Esophagus muscularis mucosa (tissue), 4 donors: Measurements from ENCODE around the gene KRT9.

Experiments used
- CTCF ChIP-seq, 3 experiments: fragments of 200-600 bp in 2 of 3; fragments of 450-650 bp in 1 of 3; sonication (generic) in 2 of 3; IDR thresholded peaks; one replicate each; pipeline ENCODE4 v1.5.1; 2017 to 2019; ENCODE audit warnings: antibody characterized with exemption in 3 of 3, mild to moderate bottlenecking in 2 of 3, moderate library complexity in 1 of 3
- EP300 ChIP-seq: sonication (generic); formaldehyde crosslinking; IDR thresholded peaks from one replicate; pipeline ENCODE4 v1.6.1; 2017; ENCODE audit warnings: antibody characterized with exemption
- POLR2A ChIP-seq: fragments of 450-650 bp; IDR thresholded peaks from one replicate; pipeline ENCODE4 v1.6.1; 2017; ENCODE audit warnings: antibody characterized with exemption, moderate library complexity, mild to moderate bottlenecking, low read depth
- POLR2AphosphoS5 ChIP-seq, 2 donors: sonication (generic); formaldehyde crosslinking; IDR thresholded peaks; one replicate each; pipeline ENCODE4 v1.6.1; 2017; ENCODE audit warnings: antibody characterized with exemption in 2 of 2

- TF ChIP-seq CTCF (IDR thresholded peaks at IDR 0.05), result no peak
- TF ChIP-seq POLR2A, result no peak
- TF ChIP-seq EP300, result no peak
- no peak for TF ChIP-seq POLR2AphosphoS5 (IDR thresholded peaks at IDR 0.05)
Measured at GRCh38 chr17:41575336-41575735, 3.5 kb upstream of the KRT9 start.
